HUDEP-2 (cell line): Measurements from ENCODE around the gene SLC43A1.
A peak's percentile ranks its signal among the peaks of the same experiment; 100 is the strongest.

Experiments used
- DNase-seq, 76 experiments: peaks; one replicate each; lab custom pipeline; 2025; ENCODE audit not compliant: unreplicated experiment in 76 of 76; lab: John Stamatoyannopoulos, UW

Gene SLC43A1

DNA sequence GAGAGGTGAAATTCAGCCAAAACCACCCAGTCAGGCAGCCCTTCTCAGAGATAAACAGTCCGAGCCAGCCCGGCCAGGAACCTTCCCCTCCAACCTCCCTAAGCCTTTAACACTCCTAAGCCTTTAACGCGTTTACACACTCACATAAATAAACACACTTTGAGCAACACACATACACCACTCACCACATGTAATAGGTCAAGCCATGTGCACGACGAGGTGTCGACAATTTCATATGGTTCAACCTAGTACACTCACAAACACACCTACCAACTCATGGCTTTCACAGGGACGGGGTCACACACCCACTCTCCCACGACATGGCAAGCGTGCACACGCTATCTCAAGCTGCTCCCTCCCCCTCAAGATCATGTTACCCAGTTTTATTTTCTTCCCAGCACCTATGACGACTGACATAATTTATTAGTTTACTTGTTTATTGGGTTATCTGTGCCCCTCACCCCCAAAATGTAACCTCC is 15.5 kb downstream of the SLC43A1 start:
- peak in 10 of 76 experiments; percentile 13 to 79 (median 46) for DNase-seq

DNA sequence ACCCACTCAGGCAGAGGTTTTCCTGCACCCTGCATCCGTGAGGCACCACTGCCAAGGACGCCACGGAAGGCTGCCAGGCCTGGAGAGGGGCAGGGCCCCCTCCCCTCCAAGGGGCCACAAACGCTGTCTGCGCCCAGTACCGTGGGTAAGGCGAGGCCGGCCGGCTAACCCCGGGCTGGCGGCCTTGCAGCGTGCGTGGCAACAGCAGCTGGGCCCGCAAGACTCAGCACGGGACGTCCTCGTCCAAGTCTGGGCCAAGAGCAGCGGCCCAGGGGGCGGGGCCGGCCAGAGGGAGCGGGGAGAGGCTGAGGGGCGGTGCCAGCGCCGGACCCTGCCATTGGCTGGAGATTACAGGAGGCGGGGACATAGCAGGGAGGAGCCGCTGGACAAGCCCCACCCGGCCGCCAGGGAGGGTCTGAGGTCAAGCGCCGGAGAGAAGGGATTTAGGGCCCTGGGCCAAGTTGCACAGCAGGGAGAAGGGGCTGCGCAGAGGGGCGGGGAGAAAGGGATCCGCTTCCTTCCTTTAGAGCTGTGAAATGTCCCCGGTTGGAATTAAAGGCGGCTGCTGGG is 16.0 kb downstream of the SLC43A1 start:
- DNase-seq = peak in 74 of 76 experiments; percentile 28 to 95 (median 89)

DNA sequence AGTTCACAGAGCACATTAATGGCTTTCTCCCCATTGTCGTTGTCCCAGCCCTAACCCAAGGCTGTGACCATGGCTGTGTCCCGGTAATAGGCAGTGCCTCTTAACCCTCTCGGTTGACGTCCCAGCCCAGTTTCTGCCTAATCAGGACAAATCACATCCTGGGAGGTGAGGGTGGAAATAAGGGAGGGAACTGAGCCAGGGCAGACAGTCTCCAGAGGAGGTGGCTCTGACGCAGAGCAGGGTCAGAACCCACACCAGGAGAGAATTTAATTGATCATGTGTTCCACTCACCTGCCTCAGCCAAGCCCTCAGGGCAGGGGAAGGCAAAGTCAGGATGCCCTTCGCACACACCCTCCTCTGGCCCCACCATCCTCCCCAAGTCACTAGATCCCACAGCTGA is 17.0 kb downstream of the SLC43A1 start:
- no peak for DNase-seq

DNA sequence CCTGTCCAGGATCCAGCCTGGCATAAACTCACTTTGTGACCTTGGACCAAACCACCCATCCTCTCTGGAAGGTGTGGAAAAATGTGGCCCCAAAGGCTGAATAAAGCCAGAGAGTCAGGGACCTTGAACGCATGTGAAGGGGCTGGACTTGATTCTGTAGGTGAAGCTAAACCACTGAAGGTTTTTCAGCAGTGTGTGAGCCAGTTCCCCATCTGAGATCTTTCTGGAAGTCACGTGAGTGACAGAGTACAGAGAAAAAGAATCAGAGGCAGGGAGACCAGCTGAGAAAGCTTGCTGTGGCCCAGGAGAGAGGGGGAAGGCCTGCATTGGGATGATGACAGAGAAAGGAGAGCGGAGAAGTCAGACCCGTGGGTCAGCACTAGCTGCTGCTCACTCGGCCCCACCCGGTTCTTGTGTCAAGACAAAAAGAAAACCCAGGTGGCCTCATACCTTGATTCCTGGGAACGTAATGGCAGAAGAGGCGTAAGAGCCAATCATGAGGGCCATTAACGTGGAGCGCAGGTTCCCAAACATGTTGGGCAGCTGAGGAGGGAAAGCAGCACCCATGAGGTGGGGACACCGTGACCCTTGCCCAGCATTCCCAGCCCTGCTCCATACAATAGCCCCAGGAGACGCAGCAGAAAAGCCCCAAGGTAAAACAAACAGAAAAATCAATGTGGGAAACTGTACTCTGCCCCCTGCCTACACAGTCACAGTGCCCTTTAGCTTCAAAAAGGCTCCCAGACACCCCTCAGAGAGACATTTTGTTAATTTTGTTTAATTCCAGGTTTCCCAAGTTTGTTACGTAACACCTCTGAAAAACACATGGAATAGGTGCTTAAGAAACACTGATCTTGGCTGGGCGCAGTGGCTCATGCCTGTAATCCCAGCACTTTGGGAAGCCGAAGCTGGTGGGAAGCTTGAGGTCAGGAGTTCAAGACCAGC is 17.9 kb downstream of the SLC43A1 start:
- no peak for DNase-seq

DNA sequence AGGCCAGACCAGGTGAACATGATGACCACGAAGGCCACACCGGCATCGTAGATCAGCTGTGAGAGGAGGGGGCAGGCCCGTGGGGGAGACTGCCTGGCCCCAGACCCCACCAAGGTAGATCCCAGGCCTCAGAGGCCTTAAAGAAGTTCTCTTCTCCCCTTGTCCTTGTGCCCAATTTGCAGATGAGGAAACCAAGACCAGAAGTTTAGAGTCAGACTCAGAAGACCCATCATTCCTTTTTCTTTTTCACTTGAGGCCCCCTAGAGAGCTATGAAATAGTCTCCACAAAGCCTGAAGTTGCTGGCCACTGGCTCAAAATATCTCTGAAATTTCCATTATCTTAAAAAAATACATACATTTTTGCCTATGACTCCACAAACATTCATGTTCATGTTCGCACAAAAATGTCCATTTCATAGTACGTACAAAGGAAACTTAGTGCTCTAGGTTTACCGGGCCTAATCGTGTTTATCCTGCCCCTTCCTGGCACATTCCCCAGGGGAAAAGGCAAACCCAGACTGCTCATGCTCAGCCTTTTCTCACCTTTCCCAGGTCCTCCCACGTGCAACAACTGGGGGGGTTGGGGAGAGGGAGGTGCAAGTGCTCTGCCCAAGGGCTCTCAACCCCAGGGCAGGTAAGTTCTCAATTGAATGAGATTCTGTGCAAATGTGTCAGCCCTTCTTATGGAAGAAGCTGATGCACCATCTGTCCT is 19.2 kb downstream of the SLC43A1 start:
- no peak for DNase-seq

DNA sequence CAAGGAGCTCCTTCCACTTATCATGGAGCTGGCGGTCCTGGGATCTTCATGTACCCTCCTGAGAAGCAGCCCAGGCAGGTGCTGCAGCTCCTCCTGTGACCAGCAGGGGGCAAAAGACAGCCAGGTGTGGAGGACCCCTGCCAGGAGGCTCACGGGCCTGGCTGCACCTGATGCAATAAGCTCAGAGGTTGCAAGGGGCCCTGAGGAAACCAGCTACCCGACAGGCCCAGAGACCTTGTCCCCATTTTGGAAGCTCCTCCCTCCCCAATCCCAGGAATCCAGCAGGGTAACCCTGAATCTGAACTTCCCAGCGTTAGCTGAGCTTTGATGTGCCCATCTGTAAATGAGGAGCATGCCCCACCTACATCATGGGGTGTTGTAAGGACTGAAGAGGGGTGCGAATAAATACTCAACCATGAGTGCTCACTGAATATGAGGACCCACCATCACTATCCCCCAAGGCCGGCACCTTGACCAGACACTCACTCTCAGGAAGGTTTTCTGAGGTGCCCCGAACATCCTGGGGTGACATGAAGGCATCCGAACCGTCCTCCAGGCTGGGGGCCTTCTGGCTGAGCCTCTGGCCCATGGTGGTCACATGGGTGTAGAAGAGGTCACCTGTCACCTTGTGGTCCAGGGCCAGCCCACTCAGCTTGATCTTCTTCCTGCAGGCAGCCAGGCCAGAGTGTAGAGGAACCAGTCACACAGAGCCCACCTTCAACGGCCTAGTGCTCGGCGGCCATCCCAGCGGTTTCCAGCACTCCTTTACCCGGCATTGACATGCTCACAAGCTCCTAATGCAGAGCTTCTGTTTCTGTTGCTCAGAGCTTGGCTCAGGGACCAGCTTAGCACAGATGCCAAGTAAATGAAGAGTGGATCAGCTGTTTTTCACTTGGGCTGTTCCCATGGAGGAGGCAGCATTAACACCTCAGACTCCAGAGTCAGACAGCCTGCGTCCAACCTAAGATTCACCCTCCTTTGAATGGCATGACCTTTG is 21.7 kb downstream of the SLC43A1 start:
- DNase-seq = peak in 39 of 76 experiments; percentile 5 to 47 (median 24)

DNA sequence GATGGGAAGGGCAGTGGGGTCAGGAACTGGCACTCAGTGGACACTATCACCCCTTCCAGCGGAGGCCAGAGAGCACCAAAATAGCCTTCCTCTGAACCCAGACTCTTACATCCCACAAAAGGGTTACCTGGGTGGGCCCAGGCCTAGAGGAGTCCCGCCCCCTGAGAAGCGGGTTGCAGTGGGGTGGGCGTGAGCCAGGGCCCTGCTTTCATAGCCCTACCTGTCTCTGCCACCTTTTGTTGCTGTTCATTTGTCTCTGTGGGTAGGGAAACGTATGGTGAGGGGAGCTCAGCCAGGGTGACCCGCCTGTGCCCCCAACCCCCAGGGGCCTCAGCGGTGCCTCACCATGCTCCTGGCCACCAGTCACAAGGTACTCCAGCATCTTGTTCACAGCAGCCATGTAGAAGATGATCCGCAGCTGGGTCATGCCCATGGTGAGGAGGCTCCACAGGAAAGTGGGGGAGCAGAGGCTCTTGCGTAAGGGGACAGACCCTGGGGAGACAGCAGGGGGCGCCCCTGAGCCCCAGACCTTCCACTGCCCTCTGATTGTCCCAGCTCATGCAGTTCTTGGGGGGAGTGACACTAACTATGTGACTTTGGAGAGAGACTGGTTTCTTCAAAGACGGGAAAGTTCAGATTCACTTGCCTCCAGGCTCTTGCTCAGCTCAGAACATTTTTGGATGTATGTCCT is 24.0 kb downstream of the SLC43A1 start:
- DNase-seq = peak in 58 of 76 experiments; percentile 14 to 72 (median 39)

DNA sequence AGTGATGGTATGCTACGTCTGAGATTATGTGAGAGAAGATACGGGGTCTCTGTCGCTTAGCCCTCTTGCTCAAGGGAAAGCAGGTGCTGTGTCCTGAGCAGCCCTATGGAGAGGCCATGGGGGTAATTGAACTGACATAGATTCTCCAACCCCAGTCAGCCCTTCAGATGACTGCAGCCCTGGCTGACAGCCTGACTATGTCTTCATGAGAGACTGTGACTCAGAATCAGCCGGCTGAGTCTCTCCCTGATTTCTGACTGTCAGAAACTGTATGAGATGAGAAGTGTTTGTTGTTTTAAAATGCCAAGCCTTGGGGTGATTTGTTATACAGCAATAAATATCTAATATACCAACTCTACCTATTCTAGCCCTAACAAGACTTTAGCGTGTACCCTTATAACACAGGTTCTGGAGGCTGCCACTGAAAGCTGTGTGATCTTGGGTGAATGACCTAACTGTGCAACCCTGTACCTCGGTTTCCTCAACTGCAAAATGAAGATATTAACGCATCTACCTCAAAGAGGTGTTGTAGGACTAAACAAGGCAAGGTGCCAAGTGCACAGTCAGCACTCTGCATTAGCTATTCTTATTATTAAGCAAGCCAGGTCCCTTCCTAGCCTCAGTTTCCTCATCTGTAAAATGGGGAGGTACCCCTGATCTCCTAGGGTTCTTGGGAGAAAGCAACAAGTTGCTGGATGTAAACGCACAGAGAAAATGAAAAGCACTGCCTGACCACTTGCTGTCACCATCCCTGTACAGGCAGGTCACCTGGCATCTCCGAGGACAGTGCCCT is 24.9 kb downstream of the SLC43A1 start:
- no peak for DNase-seq

DNA sequence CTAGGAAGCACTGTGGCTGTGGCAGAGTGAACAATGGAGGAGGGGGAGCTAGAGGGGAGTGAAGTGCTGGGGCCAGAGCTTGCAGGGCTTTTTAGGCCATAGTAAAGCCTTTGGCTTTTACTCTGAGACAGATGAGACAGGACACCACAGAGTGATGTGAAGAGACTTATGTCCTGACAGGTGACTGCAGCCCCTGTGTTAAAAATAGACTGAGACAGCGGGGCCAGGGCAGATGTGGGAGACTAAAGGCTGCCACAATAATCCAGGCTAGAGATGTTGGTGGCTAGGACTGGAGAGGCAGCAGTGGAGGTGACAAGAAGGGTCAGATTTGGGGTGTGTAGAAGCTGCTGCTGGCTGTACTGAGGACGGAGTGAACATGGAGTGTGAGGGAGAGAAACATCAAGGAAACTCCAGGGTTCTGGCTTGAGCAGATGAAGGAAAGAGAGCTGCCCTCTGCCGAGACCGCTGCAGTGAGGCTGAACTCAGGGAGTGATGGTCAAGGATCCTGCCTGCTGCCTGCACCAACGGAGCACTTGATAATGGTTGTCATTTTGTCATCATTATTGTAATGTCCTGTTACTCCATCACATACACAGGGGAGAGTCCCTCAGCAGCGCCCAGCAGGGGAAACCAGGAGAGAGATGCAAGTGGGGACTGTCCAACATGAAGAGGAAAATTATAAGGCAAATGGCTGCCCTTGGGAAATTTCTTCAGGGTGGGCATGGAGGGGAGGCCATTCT is 27.4 kb downstream of the SLC43A1 start:
- DNase-seq = no peak

DNA sequence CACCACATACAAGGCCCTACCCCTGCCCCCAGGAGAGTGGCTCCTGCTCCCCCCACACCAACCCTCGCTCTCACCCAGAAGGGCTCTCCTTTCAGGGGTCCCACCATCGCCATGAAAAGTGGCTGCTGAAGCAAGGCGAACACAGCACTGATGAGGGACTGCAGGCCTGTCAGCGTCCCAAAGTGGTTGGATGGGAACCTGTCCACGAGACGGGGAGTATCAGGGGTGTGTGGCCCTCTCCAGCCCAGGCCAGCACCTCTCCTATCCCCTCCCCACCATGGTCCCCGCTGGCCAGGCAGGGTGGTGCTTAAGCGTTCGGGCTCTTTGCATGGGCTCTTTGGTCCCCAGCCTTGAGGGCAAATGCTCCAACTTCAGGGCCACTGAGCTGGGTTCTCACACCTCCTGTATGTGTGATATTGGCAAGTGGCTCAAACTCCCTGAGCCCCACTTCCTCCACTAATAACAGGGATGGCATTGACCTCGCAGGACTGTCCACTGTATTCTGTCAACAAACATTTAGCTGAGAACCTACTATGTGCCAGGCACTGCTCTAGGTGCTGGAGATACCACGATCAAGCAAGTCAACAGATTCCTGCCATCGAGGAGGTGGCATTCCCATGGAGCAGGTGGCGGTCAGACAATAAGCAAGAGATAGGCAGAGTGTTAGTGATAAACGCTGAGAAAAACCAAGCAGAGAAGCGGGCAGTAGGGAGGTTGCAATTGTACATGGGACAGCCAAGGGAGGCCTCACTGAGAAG is 28.3 kb downstream of the SLC43A1 start:
- no peak for DNase-seq

DNA sequence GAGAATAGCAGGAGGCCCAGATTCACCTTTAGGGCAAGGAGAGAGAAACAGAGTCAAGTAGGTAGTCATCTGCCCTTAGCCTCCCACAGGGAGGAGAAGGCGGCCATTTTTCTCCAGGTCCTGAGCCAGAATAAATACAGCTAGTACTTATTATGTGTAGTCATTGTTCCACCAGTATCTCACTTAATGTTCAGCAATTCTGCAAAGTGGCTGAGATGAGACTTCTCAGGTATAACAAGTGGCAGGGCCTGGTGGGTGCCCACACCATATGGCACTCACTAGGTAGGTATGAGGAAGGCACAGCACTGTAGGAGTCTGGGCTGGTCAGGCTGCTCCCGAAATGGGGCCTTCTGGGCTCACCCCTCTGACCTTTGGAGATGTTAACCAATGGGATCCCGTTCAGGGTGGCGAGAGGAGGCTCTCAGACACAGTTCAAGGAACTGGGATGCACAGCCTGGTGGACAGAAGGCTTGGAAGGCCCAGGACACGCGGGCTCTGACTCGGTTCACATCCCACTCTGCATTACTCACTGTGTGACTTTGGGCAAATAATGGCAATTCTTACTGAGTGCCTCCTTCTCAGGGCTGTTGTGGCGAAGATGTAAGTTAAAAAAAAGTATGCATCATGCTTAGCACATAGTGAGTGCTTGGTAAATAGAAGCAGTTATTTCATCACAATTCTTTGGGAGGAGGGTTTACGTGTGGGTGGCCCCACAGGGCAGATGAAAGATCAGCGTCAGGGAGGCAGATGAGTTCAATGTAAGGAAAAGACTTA is 30.1 kb downstream of the SLC43A1 start:
- no peak for DNase-seq

DNA sequence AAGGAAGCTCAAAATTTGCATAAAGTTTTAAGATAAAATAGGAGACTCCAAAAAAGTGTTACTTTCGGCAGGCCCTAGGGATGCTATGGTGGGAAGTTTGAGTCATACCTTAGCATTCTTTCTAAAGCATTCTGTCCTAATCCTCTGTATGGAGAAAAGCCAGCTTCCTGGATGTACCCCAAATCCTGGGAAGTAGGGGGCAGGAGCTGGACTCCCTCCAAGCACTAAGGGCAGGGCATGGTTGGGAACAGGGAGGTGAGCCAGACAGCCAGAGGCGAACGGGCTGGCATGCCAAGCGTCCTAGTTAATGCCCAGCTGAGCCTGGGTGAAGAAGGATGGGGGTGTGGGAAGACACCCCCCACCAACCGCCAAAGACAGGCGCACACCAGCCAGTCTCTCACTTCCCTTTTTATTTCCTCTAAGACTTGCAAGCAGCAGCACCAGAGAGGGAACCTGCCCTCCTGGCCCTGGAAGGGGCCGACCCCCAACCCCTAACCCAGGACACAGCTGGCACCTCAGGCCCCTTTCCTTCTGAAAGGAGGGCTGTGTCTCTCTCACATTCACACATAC is 31.3 kb downstream of the SLC43A1 start:
- DNase-seq = no peak

DNA sequence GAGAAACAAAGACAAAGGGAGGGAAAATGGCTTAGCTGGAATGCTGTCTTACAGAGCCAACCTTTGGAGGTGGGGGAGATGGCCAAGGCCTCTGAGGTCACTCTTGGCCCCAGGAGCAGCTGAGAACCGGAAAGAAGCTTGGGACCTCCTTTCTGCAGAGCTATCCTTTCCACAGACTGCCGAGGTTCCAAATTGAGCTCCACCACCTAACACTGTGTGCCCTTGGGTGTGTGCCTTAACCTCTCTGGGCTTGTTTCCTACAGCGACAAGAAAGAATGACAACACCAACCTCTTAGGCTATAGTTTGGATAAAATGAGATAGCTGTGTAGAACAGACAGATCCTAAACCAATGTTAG is 32.0 kb downstream of the SLC43A1 start:
- DNase-seq = no peak

DNA sequence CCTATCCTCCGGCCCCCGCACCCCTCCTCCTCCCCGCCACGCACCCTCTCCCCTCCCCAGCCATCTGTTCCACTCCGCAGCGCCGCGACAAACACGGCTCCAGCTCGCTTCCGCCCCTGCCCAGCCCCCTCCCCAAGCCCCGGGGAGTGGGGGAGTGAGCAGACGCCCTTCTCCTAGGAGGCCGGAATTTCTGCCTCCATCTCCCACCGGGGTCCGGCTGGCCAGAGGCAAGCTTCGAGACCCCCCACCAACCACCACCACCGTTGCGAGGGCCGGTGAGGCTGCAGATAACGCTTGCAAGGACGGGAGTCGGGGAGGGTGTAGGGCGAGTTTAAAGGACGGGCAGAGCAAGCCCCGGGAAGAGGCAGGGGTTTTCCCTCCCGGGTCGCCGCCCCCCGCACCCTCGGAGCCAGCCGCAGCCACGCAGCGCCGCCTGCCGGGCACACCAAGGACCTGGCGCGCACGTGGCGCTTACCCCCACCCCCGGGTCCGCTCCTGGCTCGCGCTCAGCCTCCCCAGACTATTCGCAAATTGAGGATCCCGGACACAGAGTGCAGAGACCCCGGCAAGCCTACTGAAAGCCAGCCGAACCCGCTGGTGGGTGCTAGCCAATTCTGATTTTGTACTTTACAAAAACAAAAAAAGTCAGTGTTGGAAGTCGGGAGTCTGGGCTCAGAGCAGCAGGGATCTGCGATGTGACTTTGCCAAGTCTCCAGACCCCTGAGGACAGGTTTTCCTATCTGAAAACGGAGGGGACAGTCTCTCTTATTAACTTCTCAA is 32.5 kb downstream of the SLC43A1 start:
- peak in 6 of 76 experiments; percentile 5 to 34 (median 16) for DNase-seq

DNA sequence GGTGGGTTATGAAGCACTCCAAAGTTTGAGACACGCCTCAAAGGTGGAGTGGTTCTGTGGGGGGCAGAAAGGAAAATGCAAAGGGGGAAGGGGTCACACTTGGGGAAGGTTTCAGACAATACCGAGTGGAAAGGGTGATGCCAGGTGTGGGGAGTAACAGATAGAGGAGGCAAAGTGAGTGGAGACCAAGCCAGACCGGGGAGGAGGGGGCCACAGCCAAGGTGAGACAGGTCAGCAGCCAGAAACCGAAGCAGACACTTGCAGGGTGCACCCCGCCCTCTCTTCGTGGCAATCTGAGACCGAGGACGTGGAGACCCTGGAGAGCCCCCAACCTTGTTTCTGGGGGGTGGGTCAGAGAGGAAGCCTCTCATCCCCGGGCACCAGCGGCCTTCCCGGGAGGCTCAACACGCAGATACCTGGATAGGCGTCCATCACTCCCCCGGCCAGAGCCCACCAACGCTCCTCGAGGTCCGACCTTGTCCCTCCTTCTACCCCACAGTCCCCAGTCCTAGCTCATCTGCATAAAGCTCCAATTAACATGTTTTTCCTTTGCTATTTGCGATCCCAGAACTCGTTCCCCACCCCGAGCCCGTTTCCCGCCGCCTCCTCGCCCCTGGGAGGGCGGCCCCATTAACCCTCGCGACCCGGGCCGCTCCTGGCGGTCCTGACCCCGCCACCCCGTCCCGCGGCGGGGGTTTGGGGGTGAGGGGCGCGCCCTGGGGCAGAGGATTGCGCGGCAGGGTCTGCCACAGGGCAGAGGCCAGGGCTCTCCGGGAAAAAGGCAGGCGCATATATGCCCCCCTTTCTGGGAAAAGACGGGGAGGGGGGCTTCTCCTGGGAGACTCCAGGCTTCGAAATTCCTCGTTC is 33.4 kb downstream of the SLC43A1 start:
- DNase-seq = no peak
